Activated CD8-positive, alpha-beta memory T cell treated with anti-CD3 and anti-CD28 coated beads for 4 hours (primary cell): ENCODE measurements around the gene CDR2.
"Not testable (repeated sequence)": the region's sequence is repeated elsewhere in the genome, so short reads cannot be mapped to it uniquely, and the experiment has no call there.

ENCODE experiments used
- DNase-seq, 2 donors: peaks; one replicate each; pipeline ENCODE4 v3.0.0-alpha.2; 2020; ENCODE audit warnings: low read depth in 2 of 2

The CDR2 gene

DNA sequence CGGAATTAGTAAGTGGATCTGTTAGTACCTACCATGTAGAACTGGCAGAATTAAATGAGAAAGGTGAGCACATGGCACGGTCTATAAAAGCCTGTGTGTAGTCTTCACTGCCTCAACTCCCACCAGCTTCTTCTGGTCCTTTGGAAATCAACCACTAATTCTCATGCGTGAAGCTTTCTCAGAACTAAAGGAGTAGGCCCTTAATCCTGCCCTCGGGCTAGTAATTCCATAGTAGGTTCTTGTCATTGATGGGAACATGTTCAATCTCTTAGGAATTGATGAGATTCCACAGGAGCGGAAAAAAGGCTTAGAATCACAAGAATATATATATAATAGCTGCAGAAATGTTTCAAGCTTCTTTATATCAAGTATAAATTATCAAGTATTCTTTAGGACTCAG lies 21.7 kb downstream of the CDR2 start:
- no peak for DNase-seq

DNA sequence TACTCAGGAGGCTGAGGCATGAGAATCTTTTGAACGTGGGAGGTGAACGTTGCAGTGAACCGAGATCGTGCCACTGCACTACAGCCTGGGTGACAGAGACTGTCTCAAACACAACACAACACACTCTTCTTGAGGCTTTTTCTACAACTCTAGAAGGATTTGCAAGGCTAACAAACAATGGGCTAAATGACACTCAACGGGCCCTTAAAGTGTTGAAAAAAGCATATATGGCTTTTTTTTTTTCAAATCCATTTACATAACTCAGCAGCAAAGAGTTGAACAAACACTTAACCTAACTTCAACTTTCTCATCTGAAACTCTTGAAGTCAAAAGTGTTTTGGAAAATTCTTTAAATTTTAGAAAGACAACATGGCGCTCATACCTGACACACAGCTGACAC lies 22.3 kb downstream of the CDR2 start:
- no peak for DNase-seq

DNA sequence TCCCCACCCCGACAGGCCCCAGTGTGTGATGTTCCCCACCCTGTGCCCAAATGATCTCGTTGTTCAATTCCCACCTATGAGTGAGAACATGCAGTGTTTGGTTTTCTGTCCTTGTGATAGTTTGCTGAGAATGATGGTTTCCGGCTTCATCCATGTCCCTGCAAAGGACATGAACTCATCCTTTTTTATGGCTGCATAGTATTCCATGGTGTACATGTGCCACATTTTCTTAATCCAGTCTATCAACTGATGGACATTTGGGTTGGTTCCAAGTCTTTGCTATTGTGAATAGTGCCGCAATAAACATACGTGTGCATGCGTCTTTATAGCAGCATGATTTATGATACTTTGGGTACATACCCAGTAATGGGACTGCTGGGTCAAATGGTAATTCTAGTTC lies 23.4 kb downstream of the CDR2 start:
- DNase-seq: not testable (repeated sequence)

- no peak for DNase-seq
Observed at GRCh38 chr16:22348291-22348690, 26.1 kb downstream of the CDR2 start.

DNA sequence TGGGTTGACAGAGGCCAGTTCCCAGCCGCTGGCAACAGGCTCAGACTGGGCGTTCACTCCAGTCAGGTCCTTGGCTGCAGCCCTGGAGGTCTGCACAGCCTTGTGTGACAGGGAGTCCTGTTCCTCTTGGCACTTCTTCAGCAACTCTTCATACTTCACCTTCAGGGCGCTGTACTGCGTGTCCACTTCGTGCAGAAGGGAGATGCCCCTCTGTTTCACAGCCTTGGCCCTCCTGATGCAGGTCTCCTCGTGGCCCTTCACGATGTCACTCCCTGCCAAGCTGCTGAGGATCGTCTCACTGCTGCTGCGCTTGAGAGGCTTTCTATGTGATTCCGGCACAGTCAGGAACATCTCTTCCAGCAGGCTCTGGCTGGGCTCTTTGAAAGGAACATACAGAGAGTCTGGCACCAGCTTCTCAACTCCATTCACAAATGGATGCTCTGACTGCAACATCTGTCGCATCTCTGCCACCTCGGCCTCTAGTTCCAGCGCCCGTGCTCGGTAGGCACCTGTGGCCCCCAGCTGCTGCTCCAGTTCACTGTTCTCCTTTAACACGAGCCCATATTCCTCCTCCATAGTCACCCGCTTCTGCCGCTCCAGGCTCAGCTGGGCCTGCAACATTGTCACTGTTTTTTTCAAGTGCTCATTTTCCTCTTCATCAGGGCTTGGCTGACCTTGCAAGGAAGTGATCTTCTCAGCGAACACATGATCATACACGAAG lies 27.2 kb downstream of the CDR2 start:
- no peak for DNase-seq

- no peak for DNase-seq
Observed at GRCh38 chr16:22346483-22346882, 27.9 kb downstream of the CDR2 start.

DNA sequence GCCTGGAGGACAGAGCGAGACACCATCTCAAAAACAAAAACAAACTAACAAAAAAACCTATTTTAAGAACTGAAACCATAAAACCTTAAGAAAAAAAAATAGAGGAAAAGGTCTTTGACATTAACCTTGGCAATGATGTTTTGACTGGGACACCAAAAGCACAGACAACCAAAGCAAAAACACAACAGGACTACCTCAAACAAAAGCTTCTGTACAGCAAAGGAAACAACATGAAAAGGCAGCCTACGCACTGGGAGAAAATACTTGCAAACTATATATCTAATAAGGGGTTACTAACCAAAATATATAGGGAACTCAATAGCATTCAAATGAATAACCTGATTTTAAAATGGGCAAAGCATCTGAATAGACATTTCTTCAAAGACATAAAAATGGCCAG lies 32.3 kb downstream of the CDR2 start:
- no peak for DNase-seq

GRCh38 chr16:22340945-22341344 lies 33.5 kb downstream of the CDR2 start:
- DNase-seq: no peak

GRCh38 chr16:22337849-22338635 lies 36.4 kb downstream of the CDR2 start:
- no peak for DNase-seq

- no peak for DNase-seq
Observed at GRCh38 chr16:22337045-22337444, 37.4 kb downstream of the CDR2 start.

GRCh38 chr16:22336581-22336980 lies 37.8 kb downstream of the CDR2 start:
- no peak for DNase-seq

DNA sequence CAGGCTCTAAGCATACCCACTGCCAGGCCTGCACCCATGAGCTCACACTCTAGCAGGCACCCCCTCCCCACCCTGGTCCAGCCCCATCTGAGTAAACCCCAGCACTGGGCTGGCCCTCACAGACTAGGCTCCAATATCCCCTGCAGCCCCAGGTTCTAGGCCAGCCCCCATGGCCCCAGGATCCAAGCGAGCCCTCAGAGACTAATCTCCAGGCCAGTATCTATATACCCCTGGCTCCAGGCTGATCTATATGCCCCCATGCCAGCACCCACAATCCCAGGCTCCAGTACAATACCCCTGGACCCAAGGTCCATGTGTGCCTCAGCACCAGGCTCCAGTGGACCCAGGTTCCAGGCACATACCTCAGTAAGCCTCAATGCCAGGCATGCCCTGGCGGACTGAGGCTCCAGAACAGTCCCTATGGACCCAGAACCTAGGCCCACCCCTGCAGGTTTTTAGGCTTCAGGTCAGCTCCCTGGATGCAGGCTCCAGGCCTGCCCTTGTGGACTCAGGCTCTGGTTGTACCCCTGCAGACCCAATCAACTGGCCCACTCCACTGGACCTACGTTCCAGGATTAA lies 38.7 kb downstream of the CDR2 start:
- no peak for DNase-seq

DNA sequence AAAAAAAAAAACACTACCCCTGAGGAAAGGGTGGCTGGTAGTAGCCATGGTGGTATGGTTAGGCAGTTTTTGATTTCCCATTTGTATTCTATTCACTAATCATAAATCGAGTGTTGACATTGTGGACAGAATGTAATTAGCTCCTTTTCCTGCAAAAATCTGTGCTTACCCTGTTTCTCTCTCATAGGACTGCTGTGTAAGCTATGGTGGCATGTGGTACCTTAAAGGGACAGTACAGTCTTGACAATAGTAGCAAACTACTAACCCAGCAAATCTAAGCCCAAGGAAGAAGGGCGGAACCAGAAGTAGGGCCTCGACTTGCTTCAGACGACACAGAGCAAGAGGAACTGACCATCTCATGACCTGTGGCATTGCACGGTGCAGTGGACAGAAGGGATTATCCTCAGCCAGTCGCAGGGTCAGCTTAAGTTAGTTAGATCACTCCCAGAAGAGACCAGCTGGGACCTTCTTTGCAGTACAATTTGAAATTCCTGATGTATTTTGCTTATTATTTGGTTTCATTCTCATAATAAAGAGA lies 40.9 kb downstream of the CDR2 start:
- DNase-seq: no peak

GRCh38 chr16:22330326-22330725 lies 44.1 kb downstream of the CDR2 start:
- no peak for DNase-seq

DNA sequence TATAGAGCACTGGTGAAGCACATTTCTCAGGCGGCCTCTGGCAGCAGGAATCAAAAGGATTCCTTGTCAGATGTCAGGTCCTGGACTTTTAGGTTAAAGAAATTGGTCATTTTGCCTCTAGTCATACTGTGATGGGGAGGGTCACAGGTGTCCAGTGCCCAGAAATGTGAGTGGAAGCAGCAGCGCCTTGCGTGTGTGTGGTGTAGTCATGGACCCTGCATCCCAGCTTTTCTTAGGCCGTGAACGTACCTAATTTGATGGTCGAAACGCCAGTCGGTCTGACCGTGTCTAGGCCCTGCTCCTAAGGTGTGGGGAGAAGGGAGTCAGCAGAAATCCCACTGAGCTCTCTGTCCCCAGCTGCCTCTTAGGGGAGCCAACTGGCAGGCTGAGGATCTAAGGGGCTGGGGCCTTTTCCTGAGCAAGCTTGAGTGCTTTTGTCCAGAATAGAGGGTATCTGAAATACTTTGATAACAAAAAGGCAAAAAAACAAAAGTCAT lies 45.2 kb downstream of the CDR2 start:
- no peak for DNase-seq

- DNase-seq: no peak
Observed at GRCh38 chr16:22328081-22328725, 46.2 kb downstream of the CDR2 start.

DNA sequence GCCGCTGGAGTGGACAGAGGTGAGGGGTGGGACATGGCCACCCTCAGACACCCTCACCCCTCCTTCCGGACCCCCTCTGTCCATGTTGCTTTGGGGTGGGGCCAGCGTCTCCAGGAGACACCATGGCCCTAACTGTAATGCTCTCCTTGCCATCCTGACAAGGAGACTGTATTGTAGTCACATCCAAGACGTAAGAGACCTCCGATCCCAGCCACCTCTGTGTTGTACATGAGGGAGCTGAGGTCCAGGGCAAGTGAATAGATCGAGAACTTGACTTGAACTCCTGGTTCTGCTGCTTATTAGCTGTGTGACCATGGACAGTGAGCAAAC lies 47.0 kb downstream of the CDR2 start:
- no peak for DNase-seq

GRCh38 chr16:22326771-22327445 lies 47.5 kb downstream of the CDR2 start:
- DNase-seq: no peak

GRCh38 chr16:22326369-22326652 lies 48.1 kb downstream of the CDR2 start:
- DNase-seq: no peak

DNA sequence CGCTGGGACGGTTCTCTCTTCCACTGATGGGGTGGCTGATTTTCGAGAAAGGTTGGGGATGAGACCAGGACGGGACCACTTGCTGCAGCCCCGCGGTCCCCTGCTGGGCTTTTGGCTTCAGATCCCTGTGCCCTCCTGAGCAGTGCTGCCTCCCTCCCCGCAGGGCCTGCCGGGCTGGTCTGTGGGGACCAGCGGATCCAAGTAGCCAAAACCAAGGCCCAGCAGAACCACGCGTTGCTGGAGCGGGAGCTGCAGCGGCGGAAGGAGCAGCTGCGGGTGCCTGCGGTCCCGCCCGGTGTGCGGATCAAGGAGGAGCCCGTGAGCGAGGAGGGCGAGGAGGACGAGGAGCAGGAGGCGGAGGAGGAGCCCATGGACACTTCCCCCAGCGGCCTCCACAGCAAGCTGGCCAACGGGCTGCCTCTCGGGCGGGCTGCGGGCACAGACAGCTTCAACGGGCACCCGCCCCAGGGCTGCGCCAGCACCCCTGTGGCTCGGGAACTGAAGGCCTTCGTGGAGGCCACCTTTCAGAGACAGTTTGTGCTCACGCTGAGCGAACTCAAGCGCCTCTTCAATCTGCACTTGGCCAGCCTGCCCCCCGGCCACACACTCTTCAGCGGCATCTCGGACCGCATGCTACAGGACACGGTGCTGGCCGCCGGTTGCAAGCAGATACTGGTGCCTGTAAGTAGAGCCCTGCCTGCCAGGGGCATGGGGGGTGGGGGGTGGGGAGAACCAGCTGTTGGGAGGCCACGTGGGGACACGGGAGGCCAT lies 48.6 kb downstream of the CDR2 start:
- DNase-seq: no peak
